Retina (tissue), 1 donor: ENCODE measurements around the gene ACADM.
"Not testable (repeated sequence)": the region's sequence is repeated elsewhere in the genome, so short reads cannot be mapped to it uniquely, and the experiment has no call there.

ENCODE experiments used
- DNase-seq: peaks from one replicate; pipeline ENCODE4 v3.0.0-alpha.2; 2016

ACADM gene

DNA sequence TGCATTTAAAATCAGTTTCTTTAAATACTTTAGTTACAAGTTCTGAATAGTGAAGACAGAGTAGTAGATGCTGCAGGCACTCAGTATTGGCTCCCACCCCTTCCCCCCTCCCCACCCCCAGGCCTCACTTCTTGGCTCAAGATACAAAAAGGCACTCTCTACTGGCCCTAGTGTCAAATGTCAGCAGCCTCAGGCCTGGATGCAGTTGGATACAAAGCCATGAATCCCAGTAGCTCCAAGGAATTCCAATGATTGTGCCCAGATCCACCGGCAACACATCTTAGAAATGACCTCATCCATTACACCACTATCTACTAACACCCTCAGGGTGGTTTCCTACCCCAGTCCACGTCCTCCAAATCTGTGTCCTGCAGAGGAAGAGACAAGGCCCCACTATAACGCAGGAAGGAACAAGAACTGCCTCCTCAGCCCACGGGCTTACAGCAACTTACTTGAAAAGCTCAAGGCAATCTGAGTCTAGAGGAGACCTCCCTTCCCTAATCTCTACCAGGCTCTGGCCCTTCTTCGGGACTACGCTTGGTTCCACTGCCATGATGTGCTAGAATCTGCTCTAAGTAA, 17.6 kb downstream of the ACADM start:
- no peak for DNase-seq

GRCh38 chr1:75745276-75745675, 20.8 kb downstream of the ACADM start:
- DNase-seq = no peak

- DNase-seq = not testable (repeated sequence)
These were observed 32.7 kb downstream of the ACADM start for GRCh38 chr1:75757210-75757609.

DNA sequence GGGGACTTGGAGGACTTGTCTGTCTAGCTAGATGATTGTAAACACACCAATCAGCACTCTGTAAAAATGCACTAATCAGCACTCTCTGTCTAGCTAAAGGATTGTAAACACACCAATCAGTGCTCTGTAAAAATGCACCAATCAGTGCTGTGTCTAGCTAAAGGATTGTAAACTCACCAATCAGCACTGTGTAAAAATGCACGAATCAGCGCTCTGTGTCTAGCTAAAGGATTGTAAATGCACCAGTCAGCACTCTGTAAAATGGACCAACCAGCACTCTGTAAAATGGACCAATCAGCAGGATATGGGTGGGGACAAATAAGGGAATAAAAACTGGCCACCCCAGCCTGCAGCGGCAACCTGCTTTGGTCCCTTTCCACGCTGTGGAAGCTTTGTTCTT, 34.0 kb downstream of the ACADM start:
- not testable (repeated sequence) for DNase-seq

DNA sequence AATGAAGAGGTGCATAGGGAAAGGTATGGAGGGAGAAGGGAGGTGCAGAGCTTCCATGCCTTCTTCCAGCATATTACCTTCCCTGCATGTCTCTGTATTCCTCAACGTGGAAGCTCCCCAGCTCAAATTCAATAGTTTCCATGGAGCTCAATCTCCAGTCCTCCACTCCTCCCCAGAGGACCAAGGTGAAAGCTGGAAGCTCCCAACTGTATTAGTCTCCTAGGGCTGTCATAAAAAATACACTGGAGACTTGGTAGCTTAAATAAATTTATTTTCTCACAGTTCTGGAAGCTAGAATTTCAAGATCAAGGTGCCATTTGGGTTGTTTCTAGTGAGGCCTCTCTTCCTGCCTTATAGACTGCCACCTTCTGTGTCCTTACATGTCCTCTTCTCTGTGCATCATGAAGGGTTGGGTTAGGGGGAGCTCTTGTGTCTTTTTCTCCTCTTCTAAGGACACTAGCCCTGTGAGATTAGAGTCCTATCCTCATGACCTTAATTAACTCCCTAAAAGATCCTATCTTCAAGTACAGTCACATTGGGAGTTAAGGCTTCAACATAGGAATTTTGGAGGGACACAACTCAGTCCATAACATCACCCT, 39.6 kb downstream of the ACADM start:
- DNase-seq = no peak

DNA sequence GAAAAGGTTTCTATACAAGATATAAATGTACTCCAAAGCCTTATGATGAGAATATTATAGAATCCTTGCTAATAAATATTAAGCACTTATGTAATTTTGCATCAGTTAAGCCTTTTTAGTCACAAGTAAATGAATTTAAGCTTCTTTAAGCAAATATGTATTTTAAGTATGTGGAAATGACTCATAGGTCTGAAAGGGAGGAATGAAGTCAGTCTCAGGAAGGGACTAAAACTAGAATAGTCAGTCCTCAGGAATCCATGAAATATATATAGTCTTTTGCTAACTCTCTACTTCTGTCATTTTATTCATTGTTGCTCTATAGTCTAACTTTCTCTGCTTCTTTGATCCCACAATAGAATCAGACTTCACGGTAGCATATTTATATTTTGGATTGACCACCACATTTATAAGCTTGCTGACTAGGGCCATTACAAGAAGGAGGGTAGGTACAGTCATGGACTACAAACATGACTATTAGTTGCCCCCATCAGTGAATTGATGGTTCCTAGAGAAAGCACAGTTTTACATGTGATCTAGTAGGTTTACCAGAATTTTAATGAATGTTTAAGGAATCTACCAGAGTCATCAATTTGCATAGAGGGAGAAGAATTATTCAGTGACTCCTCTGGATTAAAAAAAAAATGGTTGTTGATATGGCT, 41.3 kb downstream of the ACADM start:
- DNase-seq = no peak

DNA sequence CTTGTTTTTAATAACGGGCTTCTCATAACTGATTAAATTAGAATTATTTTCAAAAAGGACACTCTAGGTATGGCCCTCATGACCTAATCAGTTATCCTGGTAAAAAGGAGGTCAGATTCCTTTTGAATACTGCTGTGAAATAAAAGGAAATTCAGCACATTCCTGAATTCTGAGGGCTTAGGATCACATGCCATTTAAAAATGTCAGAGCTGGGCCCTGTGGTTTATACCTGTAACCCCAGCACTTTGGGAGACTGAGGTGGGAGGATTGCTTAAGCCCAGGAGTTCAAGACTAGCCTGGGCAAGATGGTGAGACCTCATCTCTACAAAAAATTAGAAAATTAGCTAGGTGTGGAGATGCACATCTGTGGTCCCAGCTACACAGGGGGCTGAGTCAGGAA, 43.5 kb downstream of the ACADM start:
- DNase-seq = no peak

DNA sequence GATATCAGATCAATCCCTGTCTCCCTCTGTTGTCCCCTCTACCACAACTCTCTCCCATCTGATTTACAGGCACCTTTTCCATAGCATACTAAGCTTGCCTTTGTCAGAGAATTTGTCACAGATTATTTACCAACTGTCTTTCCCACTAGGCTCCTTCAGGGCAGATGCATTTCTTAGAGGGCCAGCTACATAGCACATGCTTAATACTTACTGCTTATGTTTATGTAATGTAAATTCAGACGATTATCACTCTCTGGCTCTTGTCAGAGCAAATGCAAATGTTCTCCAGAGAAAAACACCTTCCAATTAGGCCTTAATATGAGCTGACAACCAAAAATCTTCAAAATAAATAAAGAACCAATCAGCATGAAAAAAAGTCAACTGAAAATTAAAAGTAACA, 46.3 kb downstream of the ACADM start:
- no peak for DNase-seq

DNA sequence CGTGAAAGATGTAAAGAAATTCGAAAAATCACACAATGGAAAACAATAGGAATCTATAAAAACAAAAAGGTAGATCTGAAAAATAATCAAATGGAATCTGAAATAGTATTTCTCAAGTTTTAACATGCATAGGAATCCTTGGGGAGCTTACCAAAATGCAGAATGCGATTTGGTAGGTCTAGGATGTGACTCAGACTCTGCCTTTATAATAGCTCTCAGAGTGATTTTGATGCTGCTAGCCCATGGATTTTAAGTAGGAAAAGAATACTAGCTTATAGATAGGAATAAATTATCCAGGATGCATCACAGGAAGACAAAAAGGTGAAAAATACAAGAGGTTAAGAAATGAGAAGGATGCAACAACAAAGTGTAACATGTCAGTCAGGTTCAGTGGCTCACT, 47.5 kb downstream of the ACADM start:
- no peak for DNase-seq

DNA sequence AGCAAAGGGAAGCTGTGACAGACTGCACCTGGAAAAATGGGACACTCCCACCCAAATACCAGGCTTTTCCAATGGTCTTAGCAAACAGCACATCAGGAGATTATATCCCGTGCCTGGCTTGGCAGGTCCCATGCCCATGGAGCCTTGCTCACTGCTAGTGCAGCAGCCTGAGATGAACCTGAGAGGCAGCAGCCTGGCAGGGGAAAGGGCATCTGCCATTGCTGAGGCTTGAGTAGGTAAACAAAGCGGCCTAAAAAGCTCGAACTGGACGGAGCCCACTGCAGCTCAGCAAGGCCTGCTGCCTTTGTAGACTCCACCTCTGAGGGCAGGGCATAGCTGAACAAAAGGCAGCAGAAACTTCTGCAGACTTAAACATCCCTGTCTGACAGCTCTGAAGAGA, 53.3 kb downstream of the ACADM start:
- DNase-seq = not testable (repeated sequence)

GRCh38 chr1:75778694-75779093, 54.2 kb downstream of the ACADM start:
- DNase-seq = not testable (repeated sequence)

- not testable (repeated sequence) for DNase-seq
These were observed 55.7 kb downstream of the ACADM start for GRCh38 chr1:75780183-75780582.

- DNase-seq = not testable (repeated sequence)
These were observed 59.4 kb downstream of the ACADM start for GRCh38 chr1:75783920-75784319.

GRCh38 chr1:75785320-75785982, 60.9 kb downstream of the ACADM start:
- DNase-seq = no peak

DNA sequence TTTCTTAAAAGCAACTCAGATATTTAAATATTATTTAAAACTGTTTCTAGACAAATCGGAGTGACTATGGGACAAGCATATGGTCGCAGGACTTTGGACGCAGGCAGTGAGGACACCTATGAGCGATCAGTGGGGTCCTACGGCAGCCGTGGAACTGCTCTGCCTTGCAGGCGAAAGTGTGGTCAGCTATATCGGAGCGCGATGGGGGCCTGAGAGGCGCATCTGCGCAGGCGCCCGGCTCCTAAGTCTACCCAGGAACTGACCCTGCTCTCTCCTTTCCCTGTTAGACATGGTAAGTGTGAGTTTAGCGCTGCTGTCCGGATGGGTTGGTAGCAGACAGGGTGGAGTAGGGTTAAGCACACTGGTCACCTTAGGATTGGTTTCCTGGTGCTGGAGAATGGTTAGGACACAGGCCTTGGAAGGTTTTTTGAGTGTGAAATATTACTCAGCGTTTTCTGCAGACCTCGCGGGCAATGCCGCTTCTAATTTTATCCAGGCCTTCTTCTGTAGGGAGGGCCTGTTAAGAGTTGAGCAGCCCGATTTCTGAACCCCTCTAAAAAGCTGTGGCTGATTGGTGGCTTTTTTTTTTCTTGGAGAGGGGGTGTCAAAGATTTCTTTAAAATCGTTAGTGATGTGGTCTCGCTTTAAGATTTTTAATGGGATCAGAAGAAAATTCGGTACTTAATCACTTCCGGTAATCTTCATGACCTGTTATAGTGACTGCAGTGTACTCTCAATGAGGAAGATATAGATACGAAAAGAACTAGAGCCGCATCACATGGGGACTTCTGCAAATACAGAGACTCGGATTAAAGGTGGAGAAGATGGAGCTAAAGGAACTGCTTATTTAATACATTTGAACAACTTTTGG, 61.7 kb downstream of the ACADM start, which contains the start of gene RABGGTB:
RABGGTB (plus strand) TSS at position 274 of the 871 bp plus-strand sequence; CDS start at position 290, 16 bp downstream.
- peak; percentile 96 for DNase-seq

GRCh38 chr1:75786901-75787493, 62.5 kb downstream of the ACADM start:
- no peak for DNase-seq

DNA sequence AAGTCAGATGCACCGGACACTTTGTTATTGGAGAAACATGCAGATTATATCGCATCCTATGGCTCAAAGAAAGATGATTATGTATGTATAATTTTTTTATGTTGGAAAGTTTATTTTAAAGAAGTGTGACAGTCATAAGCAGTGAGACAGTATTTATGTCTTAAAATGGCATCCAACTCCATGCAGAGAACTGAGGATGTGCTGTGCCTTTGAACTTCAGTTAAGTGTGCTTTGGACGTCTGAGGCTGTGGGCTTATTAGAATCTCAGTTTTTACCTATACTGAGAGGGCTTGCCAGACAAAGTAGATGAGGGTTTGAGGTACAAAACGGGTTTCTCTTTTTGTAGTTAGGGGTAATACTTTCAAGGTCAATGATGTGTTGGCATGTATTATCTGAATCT, 63.0 kb downstream of the ACADM start:
- DNase-seq = no peak

- DNase-seq = no peak
These were observed 65.5 kb downstream of the ACADM start for GRCh38 chr1:75789988-75790387.

- DNase-seq = no peak
These were observed 66.5 kb downstream of the ACADM start for GRCh38 chr1:75791022-75791421.

GRCh38 chr1:75792091-75792490, 67.6 kb downstream of the ACADM start:
- DNase-seq = no peak

DNA sequence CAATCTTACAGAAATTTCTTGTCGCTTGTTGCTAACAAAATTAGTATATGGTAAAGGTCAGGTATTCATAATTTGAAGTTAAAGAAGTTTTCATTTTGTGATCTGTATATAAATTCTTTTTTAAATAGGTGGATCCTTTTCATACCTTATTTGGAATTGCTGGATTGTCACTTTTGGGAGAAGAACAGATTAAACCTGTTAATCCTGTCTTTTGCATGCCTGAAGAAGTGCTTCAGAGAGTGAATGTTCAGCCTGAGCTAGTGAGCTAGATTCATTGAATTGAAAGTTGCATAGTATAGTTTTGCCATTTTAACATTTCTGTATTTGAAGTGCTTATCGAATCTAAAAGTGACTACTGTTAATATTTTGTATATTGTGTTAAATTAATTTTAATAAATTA, 69.9 kb downstream of the ACADM start:
- no peak for DNase-seq

DNA sequence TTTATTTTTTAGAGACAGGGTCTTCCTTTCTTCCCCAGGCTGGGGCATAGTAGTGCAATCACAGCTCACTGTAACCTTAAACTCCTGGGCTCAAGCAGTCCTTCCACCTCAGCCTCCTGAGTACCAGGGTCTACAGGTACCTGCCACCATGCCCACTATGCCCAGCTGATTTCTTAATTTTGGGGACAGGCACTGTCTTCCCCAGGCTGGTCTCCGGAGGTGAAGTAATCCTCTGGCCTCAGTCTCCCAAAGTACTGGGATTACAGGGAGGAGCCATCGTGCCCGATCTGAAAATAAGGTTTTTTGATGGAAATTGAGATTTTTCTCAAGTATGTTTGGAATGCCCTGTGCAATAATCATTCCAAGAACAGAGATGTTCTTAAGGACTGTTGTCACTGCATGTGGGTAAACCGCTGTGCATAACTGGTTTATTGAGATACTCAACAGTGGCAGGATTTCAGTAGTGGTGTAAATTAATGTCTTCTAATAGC, 71.2 kb downstream of the ACADM start:
- DNase-seq = no peak
